NCI-H2196 (cell line): ENCODE results near the gene ATOSA.

Experiments
- DNase-seq: peaks from one replicate; lab custom pipeline; 2025; ENCODE audit not compliant: unreplicated experiment; lab: John Stamatoyannopoulos, UW

The ATOSA gene, protein sequence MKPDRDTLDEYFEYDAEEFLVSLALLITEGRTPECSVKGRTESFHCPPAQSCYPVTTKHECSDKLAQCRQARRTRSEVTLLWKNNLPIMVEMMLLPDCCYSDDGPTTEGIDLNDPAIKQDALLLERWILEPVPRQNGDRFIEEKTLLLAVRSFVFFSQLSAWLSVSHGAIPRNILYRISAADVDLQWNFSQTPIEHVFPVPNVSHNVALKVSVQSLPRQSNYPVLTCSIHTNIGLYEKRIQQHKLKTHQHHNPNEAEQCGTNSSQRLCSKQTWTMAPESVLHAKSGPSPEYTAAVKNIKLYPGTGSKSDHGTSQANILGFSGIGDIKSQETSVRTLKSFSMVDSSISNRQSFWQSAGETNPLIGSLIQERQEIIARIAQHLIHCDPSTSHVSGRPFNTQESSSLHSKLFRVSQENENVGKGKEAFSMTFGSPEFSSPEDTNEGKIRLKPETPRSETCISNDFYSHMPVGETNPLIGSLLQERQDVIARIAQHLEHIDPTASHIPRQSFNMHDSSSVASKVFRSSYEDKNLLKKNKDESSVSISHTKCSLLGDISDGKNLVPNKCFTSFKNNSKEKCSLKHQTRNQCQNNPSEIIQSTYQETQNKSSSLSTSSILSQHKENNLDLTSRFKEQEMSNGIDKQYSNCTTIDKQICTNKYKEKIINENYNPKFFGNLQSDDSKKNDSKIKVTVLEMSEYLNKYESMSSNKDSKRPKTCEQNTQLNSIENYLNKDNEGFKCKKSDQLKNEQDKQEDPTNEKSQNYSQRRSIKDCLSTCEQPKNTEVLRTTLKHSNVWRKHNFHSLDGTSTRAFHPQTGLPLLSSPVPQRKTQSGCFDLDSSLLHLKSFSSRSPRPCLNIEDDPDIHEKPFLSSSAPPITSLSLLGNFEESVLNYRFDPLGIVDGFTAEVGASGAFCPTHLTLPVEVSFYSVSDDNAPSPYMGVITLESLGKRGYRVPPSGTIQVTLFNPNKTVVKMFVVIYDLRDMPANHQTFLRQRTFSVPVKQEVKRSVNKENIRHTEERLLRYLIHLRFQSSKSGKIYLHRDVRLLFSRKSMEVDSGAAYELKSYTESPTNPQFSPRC

GRCh38 chr15:52679232-52680040 lies at the start of gene ATOSA:
Gene ATOSA, minus strand, starts transcription at chr15:52679388. Its CDS starts 1,367 bp downstream, at chr15:52678021.
- DNase-seq = peak; percentile 62

DNA sequence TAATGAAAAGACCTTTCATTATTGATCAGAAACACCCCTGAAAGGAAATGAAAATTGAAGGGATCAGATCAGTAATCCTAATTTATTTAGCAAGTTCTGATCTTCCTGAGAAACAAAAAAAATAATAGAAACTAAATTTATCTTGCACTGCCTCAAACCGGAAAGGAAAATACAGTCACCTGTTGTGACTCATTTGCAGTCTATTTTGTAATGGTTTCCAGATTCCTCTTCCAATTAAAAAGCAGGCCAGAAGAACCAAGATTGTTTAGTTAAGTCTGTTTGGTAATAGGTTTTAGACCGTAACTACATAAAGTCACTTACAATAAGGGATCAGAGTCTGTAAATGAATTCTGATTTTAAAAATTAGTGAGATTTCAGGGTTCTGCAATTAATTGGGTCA lies 49.7 kb upstream of the ATOSA start:
- no peak for DNase-seq

DNA sequence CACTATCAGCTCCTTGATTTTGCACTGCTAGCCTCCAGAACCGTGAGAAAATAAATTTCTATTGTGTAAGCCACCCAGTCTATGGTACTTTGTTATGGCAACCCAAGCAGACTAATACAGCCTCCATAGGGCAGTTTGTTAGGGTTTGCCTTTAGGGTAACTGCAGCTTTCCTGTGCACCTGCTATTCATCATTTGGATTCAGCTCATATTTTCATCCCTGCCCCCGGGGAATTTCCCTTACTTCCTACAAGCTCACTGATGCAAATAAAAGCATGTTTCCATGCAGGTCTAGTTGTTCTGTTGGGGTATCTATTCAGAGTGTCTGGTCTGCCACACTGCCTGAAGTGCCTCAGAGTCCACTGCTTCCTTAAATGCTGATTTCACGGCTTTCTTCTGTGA lies 48.6 kb upstream of the ATOSA start:
- no peak for DNase-seq

DNA sequence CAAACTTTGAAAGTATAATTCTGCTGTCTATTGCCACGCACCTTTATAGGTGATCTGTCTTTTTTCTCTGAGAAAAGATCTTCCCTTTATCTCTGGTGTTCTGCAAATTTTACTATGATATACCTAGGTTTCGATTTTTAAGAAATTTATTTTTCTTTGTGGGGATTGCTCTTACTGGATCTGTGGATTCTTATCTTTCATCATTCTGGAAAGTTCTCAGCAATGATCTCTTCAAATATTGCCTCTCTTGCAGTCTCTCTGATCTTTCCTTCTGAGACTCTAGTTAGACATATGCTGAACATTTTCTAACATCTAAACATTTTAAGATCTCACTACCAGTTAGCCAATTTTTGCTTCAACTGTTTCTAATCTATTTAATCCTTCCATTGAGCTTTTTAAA lies 47.0 kb upstream of the ATOSA start:
- DNase-seq = no peak

GRCh38 chr15:52718551-52718950 lies 39.4 kb upstream of the ATOSA start:
- DNase-seq = no peak

GRCh38 chr15:52717924-52718323 lies 38.7 kb upstream of the ATOSA start:
- no peak for DNase-seq

DNA sequence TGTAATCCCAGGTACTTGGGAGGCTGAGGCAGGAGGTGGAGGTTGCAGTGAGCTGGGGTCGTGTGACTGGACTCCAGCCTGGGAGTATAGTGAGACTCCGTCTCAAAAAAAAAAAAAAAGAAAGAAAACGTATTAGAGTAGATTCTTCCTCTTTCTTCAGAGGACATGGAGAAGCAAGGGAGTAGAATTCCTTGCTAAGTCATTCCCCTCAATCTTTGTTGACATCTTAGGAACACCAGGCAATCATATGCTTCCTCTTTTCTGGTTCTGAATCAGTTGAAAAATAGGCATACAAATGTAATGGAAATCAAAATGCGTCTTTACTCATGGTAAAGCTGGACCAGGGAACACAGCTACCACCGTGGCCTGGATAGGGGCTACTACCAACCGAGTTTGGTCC lies 38.3 kb upstream of the ATOSA start:
- DNase-seq = no peak

- DNase-seq = no peak
Observed at GRCh38 chr15:52716536-52716935, 37.3 kb upstream of the ATOSA start.

DNA sequence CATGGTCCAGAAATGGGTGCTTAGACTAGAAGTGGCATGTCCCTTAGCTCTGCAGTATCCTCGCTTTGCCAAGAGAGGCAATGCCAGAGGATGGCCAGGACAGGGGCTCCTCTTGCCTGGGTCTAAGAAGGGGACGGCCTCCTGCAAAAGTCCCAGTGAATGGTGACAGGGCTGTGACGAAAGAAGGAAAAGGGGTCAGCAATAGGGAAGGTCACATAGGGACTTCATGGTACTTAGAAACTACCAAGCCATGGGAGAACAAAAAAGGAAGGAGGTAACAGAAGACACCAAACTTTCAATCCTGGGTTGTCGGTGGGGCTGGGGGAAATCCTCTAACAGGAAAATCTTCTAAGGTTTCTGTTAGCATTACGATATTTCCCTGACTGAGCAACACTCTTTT lies 36.2 kb upstream of the ATOSA start:
- DNase-seq = no peak

DNA sequence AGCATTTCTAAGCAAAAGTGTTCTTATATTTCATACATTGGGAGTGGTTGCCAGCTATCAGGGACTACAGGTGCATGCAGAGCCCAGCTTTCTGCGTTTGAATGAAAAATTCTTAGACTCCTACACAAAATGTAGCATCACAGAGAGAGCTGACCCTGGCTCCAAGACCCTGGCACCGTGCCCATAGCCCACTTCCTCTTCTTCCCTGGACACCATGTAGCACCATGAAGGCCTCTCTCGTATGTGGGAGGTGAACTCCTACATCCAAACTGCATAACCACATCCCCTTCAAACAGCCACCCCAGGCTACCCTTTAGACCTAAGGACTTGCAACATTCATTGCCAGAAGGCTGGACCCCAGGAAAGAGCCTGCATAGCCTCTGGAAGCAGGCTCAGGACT lies 35.8 kb upstream of the ATOSA start:
- DNase-seq = no peak

GRCh38 chr15:52710708-52711389 lies 31.7 kb upstream of the ATOSA start:
- no peak for DNase-seq

GRCh38 chr15:52710050-52710707 lies 31.0 kb upstream of the ATOSA start:
- no peak for DNase-seq

DNA sequence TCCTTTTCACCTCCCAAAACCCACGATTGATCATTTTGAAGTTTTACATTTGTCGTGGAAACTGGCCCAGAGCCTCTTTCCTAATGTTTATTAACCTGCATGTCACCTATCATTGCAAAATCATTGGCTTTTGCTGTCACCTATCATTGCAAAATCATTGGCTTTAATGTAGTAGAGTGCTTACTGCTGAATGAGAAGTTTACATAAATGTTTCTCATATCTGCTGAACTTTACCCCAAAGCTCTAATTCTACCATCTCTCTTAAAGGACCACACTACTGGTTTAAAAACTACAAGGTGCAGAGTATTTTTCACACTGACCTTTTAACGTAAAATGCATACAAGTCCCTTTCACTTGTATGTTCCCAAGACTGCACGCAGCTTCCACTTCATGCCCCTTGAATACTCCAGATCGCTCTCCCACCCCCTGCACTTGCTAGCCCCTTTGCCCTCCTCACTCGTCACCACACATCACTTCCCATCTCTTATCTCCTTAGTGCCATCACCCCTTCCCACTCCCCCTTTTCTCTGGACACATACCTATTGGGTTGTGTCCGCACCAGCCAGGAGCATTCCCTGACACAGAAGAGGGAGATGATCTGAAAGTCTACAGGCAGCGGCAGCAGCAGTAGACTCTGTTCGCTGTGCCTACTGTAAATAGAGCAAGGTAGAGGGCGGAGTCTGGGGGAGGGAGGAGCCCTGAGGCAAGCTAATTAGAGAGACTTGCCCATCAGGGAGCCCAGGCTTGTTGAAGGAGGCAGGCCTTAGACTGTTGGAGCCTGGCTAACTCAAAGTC lies 30.2 kb upstream of the ATOSA start:
- no peak for DNase-seq

- DNase-seq = no peak
Observed at GRCh38 chr15:52706091-52706490, 26.9 kb upstream of the ATOSA start.

- no peak for DNase-seq
Observed at GRCh38 chr15:52702390-52702789, 23.2 kb upstream of the ATOSA start.

DNA sequence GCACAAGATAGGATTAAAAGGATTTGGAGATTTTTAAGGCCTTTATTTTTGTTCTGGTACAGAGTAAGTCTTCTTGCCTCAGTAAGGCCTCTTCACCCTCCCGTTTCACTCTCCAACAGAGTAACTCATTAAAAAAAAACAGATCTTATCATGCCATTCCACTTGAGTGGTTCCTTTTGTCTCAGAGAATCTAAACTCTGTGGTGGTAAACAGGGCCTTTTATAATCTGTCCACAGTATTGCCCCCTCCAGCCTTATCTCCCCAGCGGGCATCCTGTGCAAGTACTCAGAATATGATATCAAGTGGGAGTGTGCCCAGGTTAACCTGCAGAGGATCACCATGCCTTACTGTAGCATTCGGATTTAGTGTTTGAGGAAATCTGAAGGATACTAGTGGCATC lies 20.3 kb upstream of the ATOSA start:
- DNase-seq = no peak

- DNase-seq = no peak
Observed at GRCh38 chr15:52698514-52698913, 19.3 kb upstream of the ATOSA start.

GRCh38 chr15:52697051-52697450 lies 17.9 kb upstream of the ATOSA start:
- no peak for DNase-seq

DNA sequence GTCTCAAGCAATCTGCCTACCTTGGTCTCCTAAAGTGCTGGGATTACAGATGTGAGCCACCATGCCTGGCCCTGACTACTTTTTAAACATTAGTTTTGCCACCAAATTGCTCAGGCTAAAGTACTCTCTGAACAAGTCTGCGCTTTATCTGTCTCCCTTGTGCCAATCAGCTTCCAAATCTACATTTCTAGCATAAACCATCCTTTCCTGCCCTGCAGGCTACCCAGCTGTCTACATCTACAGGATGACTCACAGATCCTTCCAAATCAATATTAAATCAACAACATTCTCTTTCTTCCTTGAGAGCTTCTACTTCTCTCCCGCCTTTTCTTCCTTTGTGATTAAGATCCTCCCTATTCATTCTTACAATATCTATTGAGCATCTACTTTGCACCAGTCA lies 16.0 kb upstream of the ATOSA start:
- DNase-seq = no peak
